Pancreas (tissue), 10 donors: ENCODE results near the gene MRPL28. TPM values are rescaled to one million over a fixed set of nuclear protein-coding genes. Genes with fewer than 3 reads are reported as not detected.
"Not testable (repeated sequence)": the region's sequence is repeated elsewhere in the genome, so short reads cannot be mapped to it uniquely, and the experiment has no call there.

Source experiments
- ATAC-seq, 4 donors: fragments of 200-7000 bp; cut with Tn5 transposase; one replicate each; pipeline versions ENCODE4 v1.8.0 to v1.9.1; 2020; ENCODE audit warnings: mild to moderate bottlenecking in 4 of 4, moderate library complexity in 4 of 4
- DNase-seq, 6 donors: peaks; one replicate each; pipeline ENCODE4 v3.0.0-alpha.2; 2020
- FAIRE-seq: peaks from 2 replicates; lab custom pipeline; 2012; peaks lifted over from hg19 to GRCh38; lab: Jason Lieb, UNC
- H3K27ac ChIP-seq, 4 donors: fragments of 200-600 bp; sonication (generic); 1 replicate in 3 of 4; 2 replicates in 1 of 4; pipeline versions ENCODE4 v1.5.0 to v1.8.0; 2020
- H3K27me3 ChIP-seq, 4 donors: fragments of 200-600 bp; one replicate each; pipeline ENCODE4 v1.8.0; 2021
- H3K36me3 ChIP-seq, 3 donors: fragments of 200-600 bp; sonication (generic) in 1 of 3; one replicate each; pipeline versions ENCODE4 v1.5.0 to v1.8.0; 2020 to 2021
- H3K4me1 ChIP-seq, 3 donors: fragments of 200-600 bp; one replicate each; pipeline ENCODE4 v1.8.0; 2021
- H3K4me3 ChIP-seq, 4 donors: fragments of 200-600 bp; sonication (generic) in 2 of 4; one replicate each; pipeline versions ENCODE4 v1.5.0 to v1.8.0; 2020 to 2021
- H3K9me3 ChIP-seq, 4 donors: fragments of 200-600 bp; one replicate each; pipeline ENCODE4 v1.8.0; 2021
- WGBS, 2 donors: extraction: QIAGEN DNeasy Blood & Tissue Kit; methylation state at CpG; one replicate each; pipeline ENCODE4 v1.1.7; 2013; 5-methylcytosine and 5-hydroxymethylcytosine counted together
- intact Hi-C, 3 donors: fragments of 100-400 bp; cut with DNase I; formaldehyde crosslinking; loops; one replicate each; pipeline versions ENCODE4 v1.11.1 to v1.14.2; 2022
- polyA plus RNA-seq, 2 donors: library from polyadenylated mRNA; stranded (reverse); fragments of 200-250 nt; gene quantifications; one replicate each; pipeline ENCODE4 v1.2.3, GENCODE V29; 2013
- total RNA-seq, 6 donors: library from RNA; stranded (reverse); fragmentation: NEBNext Ultra II Directional in 4 of 6; extraction: Animal tissue kit (Norgen Biotek cat#: 25700) in 4 of 6; gene quantifications; one replicate each; pipeline versions ENCODE4 v1.2.1 to v1.2.4, GENCODE V29; 2021 to 2023
- TF ChIP-seq, protein P1 (sequence below), 4 donors: fragments of 200-600 bp; sonication (generic) in 3 of 4; IDR thresholded peaks; one replicate each; pipeline versions ENCODE4 v1.5.0 to v1.8.0; 2021; ENCODE audit warnings: antibody characterized with exemption in 4 of 4
- donor health status: healthy with polysubstance abuse.
- donor health status: DM: no; HTN: no; CAD: no; lungs with moderate emphysema.
- donor health status: DM: no; HTN: no; CAD: no.
- donor health status: control.
- donor health status: control.
- donor health status: Bipolar disorder and iron deficiency.
- donor health status: DM: yes; HTN: yes; CAD: no.
- donor health status: DM: no; HTN: no; CAD: no.
- donor health status: DM: no; HTN: no; CAD: no.
- donor health status: DM: yes; HTN: yes; CAD: no.

MRPL28 gene
- total and polyA plus RNA-seq, 8 donors = 9.2 to 65.4 (median 20.5) TPM

DNA sequence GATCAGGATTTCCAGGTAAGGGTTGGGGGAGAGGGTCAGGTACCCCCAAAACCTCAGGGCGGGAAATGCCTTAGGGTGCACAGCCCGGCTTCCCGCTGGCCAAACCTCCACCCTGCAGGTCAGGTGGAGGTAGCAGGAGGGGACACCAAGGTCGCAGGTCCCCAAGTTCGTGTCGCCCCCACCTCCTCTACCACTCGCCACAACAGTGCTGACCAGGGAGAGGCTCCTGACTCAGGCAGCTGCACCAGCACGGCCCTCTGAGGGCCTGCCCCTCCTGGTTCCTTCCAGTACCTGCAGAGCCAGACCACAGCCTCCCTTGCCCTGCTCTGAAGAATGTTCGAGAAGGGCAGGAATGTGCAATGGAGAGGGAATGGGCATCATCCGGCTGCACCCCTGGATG, 3.9 kb downstream of the MRPL28 start:
- Histone ChIP-seq H3K4me3 (no peak overlapping the region), H3K9me3 (no peaks in the 10 kb centered on the region), H3K27me3 (no peaks in the 10 kb centered on the region), H3K36me3 (peaks cover 3 to 8% (median 4%) of the 10 kb centered on the region in 3 donors), H3K4me1 (peaks cover 0 to 11% (median 6%) of the 10 kb centered on the region in 3 donors), H3K27ac (no peak overlapping the region)
- peak in 1 of 6 donors; percentile 17 for DNase-seq
- TF ChIP-seq, protein P1, sequence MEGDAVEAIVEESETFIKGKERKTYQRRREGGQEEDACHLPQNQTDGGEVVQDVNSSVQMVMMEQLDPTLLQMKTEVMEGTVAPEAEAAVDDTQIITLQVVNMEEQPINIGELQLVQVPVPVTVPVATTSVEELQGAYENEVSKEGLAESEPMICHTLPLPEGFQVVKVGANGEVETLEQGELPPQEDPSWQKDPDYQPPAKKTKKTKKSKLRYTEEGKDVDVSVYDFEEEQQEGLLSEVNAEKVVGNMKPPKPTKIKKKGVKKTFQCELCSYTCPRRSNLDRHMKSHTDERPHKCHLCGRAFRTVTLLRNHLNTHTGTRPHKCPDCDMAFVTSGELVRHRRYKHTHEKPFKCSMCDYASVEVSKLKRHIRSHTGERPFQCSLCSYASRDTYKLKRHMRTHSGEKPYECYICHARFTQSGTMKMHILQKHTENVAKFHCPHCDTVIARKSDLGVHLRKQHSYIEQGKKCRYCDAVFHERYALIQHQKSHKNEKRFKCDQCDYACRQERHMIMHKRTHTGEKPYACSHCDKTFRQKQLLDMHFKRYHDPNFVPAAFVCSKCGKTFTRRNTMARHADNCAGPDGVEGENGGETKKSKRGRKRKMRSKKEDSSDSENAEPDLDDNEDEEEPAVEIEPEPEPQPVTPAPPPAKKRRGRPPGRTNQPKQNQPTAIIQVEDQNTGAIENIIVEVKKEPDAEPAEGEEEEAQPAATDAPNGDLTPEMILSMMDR (IDR thresholded peaks at IDR 0.05) = no peak
- intact Hi-C loops = no loop called here
- no peak for ATAC-seq
- 83 to 89% methylated on average over 10 of the region's 10 CpGs for WGBS, 2 donors
- no peak for FAIRE-seq

DNA sequence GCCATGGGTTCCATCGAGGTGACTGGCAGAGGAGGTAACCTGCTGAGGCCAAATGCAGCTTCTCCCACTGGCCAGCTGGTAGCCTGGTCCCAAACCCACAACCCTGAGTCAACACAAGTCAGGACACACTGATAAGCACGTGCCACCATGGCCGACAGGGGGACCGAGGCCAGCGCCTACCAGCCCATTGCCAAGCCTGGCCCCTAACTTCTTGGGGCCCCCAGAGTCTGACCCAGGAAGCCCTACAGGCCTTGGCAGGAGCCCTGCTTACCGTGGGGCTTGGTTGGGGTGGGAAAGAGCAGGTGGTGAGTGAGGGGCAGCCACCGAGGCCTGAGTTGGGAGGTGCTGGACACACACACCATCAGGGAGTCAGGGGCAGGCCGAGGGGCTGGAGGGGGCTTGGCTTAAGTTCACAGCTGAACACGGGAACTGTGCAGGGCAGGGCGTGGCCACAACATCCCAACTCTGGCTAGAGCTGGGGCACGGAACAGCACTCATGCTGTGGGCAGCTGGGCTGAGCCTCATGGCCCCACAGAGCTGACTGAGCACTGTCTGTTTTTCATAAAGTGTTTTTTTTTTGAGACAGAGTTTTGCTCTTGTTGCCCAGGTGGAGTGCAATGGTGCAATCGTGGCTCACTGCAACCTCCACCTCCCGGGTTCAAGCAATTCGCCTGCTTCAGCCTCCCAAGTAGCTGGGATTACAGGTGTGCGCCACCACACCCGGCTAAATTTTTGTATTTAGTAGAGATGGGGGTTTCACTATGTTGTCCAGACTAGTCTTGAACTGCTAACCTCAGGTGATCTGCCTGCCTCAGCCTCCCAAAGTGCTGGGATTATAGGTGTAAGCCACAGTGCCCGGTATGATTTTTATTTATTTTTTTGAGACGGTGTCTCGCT, 5.5 kb downstream of the MRPL28 start:
- DNase-seq (peak in 4 of 6 donors; percentile 25 to 74 (median 48)), FAIRE-seq (no peak), ATAC-seq (peak in 2 of 4 donors; percentile 16 to 17)
- no peaks in the 10 kb centered on the region for H3K9me3 ChIP-seq
- TF ChIP-seq, protein P1 (IDR thresholded peaks at IDR 0.05) = no peak
- intact Hi-C loops = loop anchor here in 1 of 3 donors (5.0 kb wide), 1 partner anchor 258 kb away; no protein-coding TSS in a partner anchor
- peaks cover 3 to 8% (median 4%) of the 10 kb centered on the region in 3 donors for H3K36me3 ChIP-seq
- WGBS, 2 donors = 55 to 57% methylated on average over 19 of the region's 19 CpGs
- H3K4me1 ChIP-seq = peaks cover 0 to 6% (median 0%) of the 10 kb centered on the region in 3 donors
- H3K4me3 ChIP-seq = no peak overlapping the region
- H3K27ac ChIP-seq = no peak overlapping the region
- H3K27me3 ChIP-seq = no peaks in the 10 kb centered on the region

DNA sequence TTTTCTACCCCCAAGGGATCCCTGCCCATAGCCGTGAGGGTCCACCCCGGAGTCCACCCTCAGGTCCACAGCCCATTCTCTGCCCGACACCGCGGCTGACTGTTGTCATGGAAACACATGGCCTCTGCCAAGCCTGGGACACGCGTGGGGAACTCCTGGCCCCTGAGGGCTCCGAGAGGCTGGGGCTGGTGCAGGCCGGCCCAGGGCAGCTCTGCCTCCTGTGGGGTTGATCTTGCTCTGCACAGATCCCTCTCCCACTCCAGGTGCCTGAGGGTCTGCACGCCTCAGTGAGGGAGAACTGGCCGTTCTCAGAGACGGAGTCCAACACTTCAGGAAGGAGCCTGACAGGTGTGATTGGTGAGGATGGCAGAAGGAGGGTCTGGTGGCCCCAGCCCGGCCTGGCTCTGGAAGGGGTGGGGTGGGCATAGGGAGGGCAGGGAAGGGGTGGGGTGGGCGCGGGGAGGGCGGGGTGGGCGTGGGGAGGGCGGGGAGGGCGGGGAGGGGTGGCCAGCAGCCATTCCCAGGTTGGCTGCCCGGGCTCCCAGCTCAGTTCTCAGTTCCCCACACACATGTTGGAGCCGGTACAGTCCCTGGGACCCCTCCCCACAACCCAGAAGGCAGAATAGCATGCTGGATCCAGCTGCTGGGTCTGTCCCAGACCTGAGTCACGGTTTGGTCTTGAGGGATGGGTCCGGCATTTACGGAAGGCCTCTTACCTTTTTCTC, 6.4 kb downstream of the MRPL28 start:
- ATAC-seq = no peak
- H3K36me3 ChIP-seq = peaks cover 3 to 8% (median 4%) of the 10 kb centered on the region in 3 donors
- H3K27me3 ChIP-seq = no peaks in the 10 kb centered on the region
- H3K4me1 ChIP-seq = no peaks in the 10 kb centered on the region
- no peak overlapping the region for H3K4me3 ChIP-seq
- intact Hi-C loops = loop anchor here in 1 of 3 donors (5.0 kb wide), 1 partner anchor 257 kb away; no protein-coding TSS in a partner anchor
- H3K27ac ChIP-seq = no peak overlapping the region
- FAIRE-seq = no peak
- DNase-seq = peak in 3 of 6 donors; percentile 39 to 67 (median 47)
- H3K9me3 ChIP-seq = no peaks in the 10 kb centered on the region
- WGBS, 2 donors = 41 to 45% methylated on average over 16 to 24 of the region's 24 CpGs
- TF ChIP-seq, protein P1 (IDR thresholded peaks at IDR 0.05) = no peak

DNA sequence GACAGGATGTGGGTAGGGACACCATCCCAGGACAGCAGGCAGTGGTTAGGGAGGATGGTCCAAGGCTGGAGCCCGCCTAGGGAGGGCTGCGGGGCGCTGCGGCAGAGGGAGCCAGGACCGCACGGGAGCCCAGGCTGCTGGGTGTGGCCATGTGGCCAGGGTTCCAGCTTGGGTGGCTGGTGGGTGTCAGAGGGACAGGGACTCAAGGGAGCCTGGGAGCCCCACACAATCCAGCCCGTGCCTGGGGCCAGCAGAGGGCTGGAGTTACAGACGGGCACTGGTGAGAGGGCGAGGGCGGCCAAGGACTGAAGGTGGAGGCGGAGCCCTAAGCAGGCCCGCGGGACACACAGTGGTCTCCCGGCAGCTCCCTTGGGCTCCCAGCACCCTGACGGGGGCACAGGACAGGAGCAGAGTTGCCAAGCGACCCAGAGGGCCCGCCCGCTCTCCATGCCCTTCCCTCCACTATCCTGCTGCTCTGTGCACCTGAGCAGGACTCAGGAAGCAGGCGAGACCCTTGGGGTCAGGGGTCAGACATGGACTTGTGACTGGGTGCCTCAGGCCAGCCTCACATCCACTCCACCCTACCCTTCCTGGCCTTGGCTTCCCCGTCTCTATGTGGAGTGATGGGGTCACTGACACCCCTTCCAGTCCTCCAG, 7.1 kb downstream of the MRPL28 start:
- Histone ChIP-seq H3K27ac (no peak overlapping the region), H3K36me3 (peaks cover 0 to 5% (median 3%) of the 10 kb centered on the region in 3 donors), H3K4me3 (no peak overlapping the region), H3K4me1 (no peaks in the 10 kb centered on the region), H3K9me3 (no peaks in the 10 kb centered on the region), H3K27me3 (no peaks in the 10 kb centered on the region)
- DNase-seq (peak in 4 of 6 donors; percentile 15 to 72 (median 43)), FAIRE-seq (no peak), ATAC-seq (no peak)
- 59 to 60% methylated on average over 18 to 20 of the region's 20 CpGs for WGBS, 2 donors
- TF ChIP-seq, protein P1 (IDR thresholded peaks at IDR 0.05) = no peak
- intact Hi-C loops = loop anchor here in 1 of 3 donors (5.0 kb wide), 1 partner anchor 256 kb away; no protein-coding TSS in a partner anchor

DNA sequence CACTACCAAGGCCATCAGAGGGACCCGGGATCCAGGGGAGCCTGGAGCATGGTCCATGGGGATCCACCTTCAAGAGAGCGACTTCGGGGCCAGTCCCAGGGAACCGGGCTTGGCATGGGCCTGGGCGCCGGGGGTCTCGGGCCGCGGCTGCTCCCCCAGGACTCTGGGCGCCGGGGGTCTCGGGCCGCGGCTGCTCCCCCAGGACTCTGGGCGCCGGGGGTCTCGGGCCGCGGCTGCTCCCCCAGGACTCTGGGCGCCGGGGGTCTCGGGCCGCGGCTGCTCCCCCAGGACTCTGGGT, 7.7 kb downstream of the MRPL28 start:
- DNase-seq, H3K27ac ChIP-seq, H3K4me3 ChIP-seq, H3K36me3 ChIP-seq, H3K27me3 ChIP-seq, H3K9me3 ChIP-seq, ATAC-seq, FAIRE-seq, H3K4me1 ChIP-seq: not testable (repeated sequence)
- WGBS, 2 donors = 55 to 65% methylated on average over 15 to 23 of the region's 24 CpGs
- intact Hi-C loops = loop anchor here in 1 of 3 donors (5.0 kb wide), 1 partner anchor 255 kb away; no protein-coding TSS in a partner anchor
